NCI-H345 treated with DMSO at 0.1 percent for 48 hours (cell line): Measurements from ENCODE around the gene PDE6B.
A peak's percentile ranks its signal among the peaks of the same experiment; 100 is the strongest.

Experiments used
- DNase-seq: peaks from one replicate; lab custom pipeline; 2025; ENCODE audit not compliant: unreplicated experiment; lab: John Stamatoyannopoulos, UW

PDE6B gene

DNA sequence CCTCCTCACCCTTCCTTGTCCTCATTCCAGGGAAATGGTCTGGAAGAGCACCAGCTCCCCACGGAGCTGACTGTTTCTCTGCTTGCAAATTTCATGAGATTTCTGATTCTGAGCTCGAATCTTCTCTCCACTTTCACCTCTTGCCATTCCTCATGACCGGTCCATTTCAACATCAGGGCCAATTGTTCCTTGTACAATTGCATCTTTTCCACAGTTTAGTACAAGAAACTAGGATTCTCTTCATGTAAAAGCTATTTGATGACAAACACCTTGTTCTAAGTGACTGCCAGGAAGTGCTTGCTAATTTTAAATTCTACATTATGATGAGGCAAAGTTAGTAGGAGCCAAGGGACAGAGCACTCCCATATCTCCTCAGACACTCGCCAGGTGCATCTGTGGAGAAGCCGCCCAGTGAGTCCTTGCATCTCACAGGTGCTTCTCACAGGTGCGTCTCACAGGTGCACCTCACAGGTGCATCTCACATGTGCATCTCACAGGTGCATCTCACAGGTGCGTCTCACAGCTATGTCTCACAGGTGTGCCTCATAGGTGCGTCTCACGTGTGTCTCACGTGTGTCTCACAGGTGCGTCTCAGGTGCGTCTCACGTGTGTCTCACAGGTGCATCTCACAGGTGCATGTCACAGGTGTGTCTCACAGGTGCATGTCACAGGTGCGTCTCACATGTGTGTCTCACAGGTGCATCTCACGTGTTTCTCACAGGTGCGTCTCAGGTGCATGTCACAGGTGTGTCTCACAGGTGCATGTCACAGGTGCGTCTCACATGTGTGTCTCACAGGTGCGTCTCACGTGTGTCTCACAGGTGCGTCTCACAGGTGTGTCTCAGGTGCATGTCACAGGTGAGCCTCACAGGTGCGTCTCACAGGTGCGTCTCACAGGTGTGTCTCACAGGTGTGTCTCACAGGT is 3.0 kb upstream of the PDE6B start:
- DNase-seq = no peak

DNA sequence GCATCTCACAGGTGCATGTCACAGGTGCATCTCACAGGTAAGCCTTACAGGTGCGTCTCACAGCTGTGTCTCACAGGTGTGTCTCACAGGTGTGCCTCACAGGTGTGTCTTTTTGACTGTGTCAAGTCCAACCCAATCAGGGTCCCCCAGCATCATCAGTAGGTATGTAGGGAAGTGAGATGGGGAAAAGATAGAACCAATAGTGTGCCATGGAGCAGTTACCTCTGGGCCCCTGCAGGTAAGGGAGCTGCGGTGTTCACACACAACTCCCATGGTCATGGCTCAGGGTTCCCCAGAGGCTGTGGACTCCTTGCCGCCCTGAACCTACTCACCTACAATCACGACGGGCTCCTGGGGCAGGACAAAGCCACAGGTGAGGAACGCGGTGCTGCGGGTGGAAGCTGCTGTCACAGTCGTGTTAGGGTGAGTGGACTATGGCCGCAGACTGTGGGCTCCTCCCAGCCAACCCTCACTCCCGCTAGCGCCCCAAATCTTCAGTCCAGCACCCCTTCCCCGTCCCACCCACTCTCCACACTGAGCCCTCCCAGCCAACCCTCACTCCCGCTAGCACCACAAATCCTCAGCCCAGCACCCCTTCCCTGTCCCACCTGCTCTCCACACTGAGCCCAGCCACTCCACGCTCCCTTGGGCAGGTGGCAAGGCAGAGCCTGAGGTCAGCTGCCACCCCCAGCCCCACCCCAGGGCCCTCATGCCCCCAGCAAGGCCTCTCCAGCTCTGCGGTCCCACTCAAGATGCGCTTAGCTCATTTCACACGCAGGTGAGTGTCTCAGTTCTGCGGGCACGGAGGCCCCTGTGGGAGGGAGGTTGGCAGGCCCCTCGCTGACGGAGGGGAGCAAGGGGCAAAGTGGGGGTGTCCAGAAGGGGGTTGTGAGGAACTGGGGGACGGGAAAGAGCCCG is 2.1 kb upstream of the PDE6B start:
- no peak for DNase-seq

DNA sequence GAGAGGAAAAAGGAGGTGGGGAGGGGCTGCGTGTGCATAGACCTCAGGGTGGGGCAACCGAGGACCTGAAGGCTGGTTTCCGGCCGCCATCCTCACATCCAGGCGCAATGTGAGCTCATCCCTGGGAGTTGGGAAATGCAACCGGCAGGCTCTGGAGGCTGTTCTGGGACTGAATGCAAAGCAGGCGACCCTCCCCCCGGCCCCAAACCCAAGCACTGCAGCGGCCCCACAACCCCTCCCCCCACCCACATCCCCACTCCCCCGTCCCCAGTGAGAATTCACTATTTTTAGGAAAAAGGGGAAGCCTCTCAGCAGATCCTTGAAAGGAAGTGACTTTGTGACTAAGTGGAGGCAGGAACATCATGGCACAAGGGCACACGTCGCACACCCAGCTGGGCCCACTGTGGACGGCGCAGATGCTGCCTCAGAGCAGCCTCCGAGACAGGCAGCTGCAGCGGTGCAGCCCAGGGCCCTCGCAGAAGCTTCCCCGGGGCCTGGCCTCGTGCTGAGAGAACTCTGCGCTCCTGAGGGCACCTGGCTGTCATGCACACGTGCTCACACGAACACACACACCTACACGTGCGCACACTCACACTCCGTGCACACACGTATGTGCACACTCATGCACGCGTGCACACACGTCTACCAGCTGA is 1.3 kb upstream of the PDE6B start:
- no peak for DNase-seq

GRCh38 chr4:625631-626161 is 323 bp downstream of the PDE6B start:
- no peak for DNase-seq

DNA sequence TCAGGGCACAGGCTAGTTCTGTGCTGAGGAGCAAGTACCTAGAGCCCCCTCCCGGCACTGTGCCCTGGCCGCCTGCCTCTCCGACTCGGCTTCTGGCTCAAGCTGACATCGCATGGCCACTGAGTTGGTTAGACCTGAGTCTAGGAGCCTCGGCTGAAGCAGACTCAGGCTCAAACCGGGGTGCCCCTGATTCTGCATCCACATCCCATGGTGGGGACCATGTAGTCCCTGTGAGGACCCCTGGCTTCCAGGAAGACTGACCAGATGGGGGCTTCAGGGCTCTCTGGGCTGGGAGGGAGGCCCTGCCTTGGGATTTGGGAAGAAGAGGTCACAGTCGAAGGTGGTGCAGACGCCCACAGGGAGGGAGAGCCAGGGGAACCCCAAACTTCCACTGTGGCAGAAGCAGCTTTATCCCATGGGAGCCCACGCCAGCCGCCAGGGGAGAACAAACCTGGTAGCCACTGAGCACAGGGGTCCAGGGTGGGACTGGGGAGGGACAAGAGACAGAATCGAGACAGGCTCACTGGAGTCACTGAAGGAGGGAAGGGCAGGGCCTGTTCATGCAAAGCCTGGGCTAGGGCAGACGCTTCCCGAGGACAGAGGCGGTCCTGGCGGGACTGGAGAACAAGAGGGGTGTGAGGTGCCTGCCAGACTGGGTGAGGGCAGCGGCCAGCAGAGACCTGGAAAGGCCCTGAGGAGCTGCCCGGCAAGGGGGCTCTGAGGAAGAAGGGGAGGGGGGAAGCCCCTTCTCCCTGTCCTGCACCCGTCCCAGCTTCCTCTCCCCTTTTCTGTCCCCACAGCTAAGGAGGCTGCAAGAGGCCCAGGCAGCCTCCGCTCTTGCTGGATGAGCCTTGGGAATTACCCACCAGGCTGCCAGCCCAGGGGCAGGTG is 1.1 kb downstream of the PDE6B start:
- DNase-seq = no peak

GRCh38 chr4:627347-628125 is 2.2 kb downstream of the PDE6B start:
- DNase-seq = no peak

DNA sequence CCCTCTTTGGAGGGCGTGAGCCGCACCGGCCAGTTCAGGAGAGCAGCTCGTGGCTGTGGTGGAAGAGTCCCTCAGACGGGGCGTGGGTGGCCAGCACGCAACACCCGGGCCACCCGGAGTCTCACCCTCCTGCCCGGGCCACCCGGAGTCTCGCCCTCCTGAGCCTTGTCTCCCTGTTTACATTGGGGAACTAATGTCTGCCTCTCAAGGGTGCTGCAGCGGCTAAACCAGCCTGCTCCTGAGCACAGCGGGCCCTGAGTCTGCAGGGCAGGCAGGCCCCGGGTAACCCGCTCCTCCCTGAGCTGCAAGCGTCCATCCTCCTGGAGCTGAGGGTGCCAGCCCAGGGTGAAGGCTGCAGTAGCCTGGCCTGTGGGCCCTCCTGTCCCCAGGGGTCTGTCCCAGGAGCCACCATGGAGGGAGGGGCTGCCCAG is 3.0 kb downstream of the PDE6B start:
- no peak for DNase-seq

DNA sequence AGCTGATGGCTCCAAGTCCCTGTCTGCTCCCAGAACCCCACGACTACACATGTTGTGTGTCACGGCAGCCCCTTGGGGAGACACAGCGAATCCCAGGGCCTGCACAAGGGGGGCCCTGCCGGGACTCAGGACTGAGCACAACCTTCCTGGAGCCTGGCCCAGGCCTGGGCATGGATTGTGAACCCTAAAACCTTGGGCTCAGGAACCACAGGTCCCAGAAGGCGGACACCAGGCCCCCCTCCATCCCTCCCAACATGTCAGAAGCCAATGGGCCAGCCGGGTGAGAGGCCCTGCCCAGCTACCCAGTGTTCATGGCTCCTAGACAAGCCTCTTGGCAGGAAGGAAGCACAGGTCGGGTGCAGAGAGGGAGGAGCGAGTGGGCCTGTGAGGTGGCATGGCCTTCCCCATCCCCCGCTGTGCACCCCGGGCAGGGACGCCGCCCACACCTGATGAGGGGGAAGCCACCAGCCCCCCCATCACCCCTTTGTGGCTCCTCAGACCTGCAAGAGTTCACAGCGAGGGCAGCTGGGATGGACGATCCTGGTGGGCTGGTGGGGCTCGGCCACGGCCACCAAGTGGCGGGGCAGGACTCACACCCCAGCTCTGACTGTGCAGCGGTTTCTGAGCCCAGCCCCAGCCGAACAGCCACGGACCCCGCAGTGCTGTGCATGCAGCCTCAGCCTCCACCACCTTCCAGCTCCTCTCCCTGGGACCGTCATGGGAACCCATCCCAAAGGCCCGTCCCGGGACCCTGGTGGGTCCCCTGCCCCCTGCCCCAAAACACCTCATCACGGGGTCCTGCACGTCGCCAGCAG is 3.7 kb downstream of the PDE6B start:
- no peak for DNase-seq

DNA sequence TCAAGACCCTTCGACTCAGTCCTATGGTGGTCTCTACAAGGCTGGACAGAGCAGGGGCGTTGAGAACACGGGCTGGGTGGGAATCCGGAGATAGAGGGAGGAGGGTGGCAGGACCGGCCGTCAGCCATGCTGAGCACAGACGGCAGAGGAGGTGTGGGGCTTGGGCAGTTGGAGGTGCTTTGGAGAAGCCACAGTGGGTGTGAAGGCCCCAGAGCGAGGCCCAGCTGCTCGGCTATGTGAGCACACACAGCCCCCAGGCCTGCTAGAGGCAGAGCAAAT is 4.2 kb downstream of the PDE6B start:
- DNase-seq = no peak

DNA sequence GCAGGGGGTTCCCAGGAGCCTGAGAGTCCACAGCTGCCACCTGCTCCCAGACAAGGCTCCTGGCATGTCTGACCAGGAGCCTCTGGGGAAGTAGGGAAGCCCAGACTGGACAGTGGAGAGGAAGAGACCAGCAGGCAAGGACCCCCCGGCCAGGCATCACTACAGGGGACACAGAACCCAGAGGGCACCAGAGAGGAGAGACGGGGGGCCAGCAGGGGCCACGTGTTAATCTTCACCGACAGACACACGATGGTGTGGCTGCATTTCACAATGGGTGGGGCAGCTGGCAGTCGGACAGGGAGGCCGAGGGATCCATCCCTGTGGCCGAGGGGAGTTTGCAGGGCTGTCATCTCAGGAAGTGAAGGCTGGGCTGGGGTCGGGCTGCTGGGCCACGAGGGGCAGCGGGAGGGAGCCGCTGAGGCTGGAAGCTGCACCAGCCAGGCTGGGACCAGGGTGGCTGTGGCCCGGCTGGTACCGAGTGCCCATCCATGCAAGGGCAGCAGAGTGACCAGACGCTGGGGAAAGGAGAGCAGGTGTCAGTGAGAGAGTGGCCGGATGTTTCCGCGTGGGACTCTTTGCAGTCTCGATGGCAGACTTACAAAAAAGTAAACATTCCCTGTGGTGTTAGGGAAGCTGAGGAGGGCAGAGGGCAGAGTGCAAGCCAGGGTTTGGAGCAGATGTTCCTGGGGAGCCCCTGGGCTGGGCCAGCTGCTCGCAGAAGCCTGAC is 4.7 kb downstream of the PDE6B start:
- no peak for DNase-seq

GRCh38 chr4:630656-631055 is 5.3 kb downstream of the PDE6B start:
- peak; percentile 1 for DNase-seq

- no peak for DNase-seq
Observed at GRCh38 chr4:632196-632790, 6.9 kb downstream of the PDE6B start.

DNA sequence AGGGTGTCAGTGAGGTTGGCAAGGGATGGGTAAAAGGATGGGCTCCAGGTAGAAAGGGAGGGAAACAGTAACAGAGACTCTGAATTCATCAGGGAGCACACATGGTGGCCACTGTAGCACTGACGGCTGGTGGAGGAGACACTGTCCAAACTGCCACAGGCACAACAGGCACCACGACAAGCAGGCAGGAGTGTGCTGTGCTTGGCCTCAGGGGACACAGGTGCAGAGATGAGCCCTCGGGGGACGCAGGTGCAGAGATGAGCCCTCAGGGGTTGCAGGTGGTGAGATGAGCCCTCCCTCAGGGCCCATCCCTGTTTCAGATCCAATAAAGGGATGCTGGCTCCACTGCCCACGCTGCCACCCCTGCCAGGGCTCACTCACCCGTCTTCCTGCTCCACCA is 7.6 kb downstream of the PDE6B start:
- peak; percentile 3 for DNase-seq

DNA sequence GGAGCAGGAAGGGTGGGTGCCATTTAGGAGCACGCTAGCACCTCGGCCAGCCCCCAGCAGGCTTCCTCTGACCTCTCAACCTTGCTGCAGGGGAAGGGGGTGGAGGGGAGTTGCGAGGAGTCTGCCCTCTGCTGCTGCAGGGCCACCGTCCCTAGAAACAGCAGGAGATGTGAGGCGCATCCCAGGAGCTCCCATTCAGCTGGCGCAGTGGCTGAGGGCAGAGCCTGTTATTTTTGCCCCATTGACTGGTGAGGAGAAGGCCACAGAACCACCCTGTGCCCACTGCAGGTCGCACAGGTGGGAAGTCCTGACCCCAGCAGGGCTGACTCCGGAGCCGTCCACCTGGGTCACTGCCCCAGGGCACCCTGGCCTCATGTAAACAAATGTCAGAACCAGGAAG is 8.0 kb downstream of the PDE6B start:
- DNase-seq = no peak

DNA sequence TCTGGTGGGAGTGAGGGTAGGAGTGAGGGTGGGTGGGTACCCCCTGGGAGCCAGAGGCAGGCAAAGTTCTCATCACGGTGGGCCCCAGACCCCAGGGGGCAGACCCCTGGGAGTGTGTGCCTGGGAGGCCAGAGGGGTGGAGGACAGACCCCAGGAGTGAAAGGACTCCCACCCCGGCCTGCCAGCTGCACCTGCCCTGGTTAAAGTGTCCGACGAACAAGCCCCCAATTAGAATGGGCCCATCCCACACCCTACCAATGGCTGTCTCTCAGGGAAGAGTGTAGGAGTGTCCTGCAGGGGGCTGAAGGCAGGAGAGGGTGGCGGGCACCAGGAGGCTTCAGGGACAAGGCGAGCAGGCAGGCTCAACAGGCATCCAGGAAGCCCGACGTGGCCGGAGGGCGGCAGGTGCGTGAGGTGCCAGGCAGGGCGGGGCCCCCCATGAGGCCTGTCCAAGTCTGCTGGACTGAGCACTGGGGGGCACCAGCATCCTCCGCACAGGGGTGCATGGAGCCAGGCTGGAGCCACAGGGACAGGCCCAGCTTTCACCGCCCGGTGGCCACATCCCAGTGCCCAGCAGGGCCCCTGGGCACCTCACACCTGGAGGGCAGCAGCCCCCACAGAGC is 8.7 kb downstream of the PDE6B start:
- no peak for DNase-seq

DNA sequence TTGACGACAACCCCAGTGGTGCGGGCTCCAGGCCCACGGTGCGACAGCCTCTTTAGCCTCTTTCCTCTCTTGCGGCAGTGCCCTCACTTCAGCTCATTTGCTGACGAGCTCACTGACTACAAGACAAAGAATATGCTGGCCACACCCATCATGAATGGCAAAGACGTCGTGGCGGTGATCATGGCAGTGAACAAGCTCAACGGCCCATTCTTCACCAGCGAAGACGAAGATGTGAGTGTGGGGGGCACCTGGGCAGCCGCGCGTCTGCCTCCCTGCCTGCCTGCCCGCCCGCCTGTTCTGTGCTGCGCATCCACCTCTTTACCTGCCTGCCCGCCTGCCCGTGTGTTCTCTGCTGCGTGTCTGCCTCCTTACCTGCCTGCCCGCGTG is 9.2 kb downstream of the PDE6B start:
- DNase-seq = no peak
